A549 (cell line): Measurements from ENCODE around the gene RDH12.

Source experiments
- KDM1A ChIP-seq: fragments of 200-600 bp; sonication (generic); IDR thresholded peaks from 2 replicates; pipeline ENCODE4 v1.6.1; 2016; ENCODE audit warnings: low read depth, mild to moderate bottlenecking
- MAZ ChIP-seq: fragments of 150-350 bp; IDR thresholded peaks from 2 replicates; pipeline ENCODE4 v1.6.1; 2014; ENCODE audit warnings: antibody characterized with exemption, low read depth, low read length, borderline replicate concordance

- TF ChIP-seq KDM1A: no peak
- TF ChIP-seq MAZ: no peak
Measured at GRCh38 chr14:67768219-67768618, 66.5 kb downstream of the RDH12 start.
